ENCODE measurements around the gene ARRDC3.

DNA sequence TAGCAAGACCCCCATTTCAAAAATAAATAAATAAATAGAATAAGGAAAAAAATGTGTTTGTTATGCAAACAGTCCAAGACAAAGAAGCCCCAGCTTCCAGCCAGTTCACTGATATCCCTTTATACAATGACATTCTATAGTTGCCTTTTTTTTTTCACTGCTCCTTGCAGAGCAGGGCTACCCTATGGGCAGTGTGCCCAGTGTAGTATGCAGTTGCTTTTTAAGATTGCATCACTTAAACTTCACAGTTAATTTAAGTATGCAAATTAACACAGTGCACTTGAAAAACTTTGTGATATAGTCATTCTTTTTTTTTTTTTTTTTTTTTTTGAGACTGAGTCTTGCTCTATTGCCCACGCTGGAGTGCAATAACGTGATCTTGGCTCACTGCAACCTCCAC lies 40.8 kb upstream of the ARRDC3 start:
- TF ChIP-seq POLR2A (IDR thresholded peaks at IDR 0.05) (no peak), CTCF (IDR thresholded peaks at IDR 0.05) (no peak)
